HG03575 (cell line): ENCODE measurements around the gene EYS.

Source experiments
- ATAC-seq: cut with Tn5 transposase; IDR thresholded peaks from one replicate; pipeline ENCODE4 v1.9.1; 2021; ENCODE audit not compliant: unreplicated experiment, insufficient number of reproducible peaks, low FRiP score; ENCODE audit errors: extremely low read depth

The EYS gene

DNA sequence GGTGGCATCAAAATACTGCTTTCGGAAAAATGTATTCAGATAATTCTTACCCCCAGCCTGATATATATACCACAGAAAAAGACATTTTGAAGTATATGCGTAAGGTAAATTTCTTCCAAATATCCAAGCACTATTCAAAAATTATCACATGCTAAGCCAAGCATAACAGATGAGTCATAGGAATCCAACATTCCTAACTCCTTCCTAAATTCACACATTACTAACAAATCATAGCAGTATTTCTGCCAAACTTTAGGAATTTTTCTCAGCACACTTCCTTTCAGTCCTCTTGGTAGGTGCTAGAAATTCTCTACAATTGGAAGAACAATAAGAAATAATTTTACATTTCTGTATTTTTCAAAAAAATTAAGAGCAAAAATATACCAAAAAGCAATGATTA, 417.5 kb downstream of the EYS start:
- no peak for ATAC-seq

DNA sequence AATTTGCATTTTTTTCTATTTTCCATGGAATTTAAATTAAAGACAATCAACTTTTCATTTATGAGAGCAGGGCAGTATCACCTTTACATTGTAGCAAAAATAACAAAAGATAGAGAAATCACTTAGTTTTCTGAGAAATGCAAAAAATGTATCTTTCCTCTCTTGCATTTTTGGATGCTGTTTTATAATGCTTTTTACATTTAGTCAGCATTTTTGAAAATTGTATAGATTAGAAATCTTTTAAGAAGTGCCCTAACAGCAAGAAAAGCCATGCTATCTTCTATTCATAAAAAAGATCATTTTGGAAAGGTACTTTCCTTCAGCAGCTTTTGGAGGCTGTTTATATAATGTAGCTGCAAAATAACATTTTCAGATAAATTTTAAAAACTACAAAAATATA, 421.8 kb downstream of the EYS start:
- ATAC-seq: no peak

DNA sequence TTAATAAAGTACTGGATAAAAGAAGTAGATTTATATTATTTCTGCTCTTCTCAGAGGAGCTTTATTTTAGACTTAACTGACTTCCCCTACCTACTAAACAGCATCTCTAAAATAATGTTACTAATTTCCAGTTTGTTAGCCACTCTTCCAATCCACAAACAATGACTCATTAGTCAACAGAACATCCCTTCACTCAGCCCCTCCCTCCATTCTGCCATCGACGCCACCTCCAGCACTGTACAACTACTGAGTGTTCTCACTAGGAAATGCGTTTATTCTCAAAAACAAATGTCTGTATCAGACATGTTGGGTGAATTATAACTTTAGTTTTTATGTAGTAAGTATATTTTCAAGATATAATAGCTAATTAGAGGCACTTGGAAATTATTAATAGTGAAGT, 427.0 kb downstream of the EYS start:
- no peak for ATAC-seq

DNA sequence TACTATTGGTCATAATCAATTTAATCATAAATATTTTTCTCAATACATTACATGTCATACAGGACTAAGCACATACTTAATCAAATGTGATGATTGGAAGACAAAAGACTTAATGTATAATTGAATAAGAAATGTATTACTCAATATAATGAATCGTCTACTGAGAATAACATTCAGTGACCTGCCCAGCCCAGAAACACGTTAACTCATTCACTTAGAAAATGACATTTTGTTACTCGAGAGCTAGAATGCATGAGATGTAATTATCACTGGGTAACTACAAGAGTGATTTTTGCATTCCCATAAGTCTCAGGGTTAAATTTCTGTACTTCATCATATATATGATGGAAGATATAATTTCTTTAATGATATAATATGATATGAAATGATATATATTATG, 444.8 kb downstream of the EYS start:
- ATAC-seq: no peak

DNA sequence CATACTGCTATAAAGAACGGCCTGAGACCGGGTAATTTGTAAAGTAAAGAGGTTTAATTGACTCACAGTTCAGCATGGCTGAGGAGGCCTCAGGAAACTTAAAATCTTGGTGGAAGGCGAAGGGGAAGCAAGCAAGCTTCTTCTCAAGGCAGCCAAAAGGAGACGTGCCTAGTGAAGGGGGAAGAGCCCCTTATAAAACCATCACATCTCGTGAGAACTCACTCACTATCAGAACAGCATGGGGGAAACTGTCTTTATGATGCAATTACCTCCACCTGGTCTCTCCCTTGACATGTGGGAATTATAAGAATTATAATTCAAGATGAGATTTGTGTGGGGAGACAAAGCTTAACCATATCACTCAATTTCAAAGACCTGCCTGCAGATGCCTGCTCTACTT, 447.0 kb downstream of the EYS start:
- no peak for ATAC-seq

DNA sequence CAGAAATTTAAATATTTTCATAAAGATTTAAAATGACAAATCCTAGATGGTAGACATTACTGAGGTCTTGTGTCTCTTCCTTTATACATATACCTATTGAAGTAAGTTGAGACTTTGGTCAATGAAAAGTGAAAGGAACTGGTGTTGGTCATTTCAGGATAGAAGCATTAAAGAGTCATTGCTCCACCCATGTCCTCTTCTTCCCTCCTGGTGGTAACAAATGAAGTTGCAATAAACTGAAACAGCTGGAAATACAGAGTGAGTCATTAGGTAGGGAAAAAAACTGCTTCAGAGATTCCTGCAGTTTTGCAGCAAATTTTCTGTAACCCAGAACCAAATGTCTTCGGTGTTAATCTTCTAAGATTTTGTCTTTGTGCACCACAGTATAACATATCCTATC, 448.0 kb downstream of the EYS start:
- ATAC-seq: no peak

DNA sequence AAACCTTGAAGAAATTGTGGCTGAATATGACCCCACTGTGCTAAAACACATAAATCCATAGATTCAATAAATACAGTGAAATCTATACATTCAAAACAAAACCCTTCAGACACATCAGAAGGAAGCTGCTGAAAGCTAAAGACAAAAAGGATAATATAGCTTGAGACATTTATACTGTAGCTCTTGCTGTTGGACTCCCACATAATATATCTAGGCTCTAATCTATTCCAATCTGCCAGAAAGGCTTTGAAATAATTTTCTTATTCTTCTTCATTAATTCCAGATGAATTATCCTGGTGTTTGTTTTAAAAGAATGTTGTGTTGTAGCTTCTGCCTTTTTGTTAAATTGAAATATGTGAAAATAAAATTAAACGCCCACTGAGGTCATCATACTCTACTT, 454.0 kb downstream of the EYS start:
- ATAC-seq: no peak

DNA sequence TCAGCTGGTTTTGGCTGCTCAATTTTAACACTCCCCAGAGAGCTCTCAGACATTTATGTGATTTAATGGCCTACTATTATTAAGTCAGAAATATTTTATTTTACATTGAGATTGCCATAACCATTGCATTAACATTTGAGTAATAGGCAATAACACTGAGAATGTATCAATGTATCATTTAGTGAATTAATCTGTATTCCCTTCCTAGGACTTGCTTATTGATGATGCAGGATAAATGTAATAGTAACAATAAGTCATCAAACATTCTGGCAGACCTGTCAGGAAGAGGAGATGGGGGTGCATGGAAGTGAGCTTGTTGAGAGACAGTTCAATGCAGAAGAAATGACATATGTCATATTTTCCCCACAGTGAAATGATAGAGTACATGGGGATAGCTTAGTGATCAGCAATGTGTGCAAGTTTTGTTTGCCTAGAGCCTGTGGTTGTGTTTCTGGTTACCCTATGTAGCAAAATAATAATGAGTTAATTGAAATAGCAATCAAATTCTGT, 458.9 kb downstream of the EYS start:
- no peak for ATAC-seq

DNA sequence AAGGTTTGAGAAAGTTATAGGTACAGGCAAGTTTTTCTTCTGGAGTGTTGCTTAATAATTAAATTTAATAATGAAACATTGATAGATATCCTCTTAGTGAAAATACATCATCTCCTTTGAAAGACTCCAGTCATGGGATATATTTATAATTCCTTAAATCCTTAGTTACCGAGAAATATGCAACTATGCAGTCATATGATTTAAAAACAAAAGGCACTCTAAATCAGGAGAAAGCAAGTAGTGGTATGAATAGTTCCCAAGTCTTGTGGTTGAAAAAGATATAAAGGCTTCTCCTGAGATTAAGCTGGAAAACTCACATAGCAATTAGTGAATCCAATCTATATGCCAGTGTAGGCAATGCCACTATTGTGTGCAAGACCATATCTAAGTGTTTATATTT, 475.4 kb downstream of the EYS start:
- no peak for ATAC-seq

DNA sequence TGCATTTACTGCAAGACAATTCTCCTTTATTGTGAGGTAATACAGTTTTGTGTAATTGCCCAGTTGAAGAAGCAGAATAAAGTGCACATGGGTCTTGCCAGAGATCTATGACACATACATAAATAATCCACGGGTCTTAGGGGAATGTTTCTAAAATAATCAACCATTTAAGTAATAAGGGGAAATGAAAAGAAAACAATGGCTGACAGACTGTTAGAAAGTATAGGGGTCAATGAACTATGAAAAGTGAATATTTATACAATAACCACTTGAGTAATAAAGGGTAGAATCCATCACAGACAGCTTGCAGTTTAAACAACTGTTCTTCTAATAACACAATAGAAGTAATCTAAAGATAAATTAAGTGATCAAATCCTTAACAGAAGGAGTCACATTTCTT, 477.2 kb downstream of the EYS start:
- ATAC-seq: no peak

DNA sequence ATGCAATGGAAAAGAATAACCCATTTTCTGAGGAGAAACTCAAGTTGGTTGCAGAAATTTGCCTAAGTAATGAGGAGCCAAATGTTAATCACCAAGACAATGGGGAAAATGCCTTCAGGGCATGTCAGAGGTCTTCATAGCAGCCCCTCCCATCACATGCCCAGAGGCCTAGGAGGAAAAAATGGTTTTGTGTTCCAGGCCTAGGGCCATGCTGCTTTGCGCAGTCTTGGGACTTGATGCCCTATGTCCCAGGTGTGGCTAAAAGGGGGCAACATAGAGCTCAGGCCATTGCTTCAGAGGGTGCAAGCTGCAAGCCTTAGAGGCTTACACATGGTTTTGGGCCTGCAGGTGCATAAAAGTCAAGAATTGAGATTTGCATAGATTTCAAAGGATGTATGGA, 485.9 kb downstream of the EYS start:
- ATAC-seq: no peak

DNA sequence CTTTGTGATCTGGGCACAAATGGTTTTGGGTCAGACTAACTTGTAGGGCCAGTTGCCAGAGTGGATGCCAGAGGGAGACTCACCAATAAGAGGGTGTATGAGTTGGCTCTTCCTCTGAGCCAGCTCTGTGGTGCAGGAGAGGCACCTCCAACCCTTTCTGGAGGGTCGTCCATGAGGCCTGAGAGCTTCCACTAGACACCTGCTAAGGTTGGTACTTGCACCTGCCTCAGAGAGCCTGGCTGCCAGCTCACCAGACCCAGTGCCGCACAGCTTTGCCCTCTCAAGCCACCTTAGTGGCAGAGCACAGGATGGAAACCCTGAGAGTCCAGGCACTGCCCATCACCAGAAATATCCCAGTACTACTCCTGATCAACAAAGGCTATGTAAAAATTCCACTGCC, 504.3 kb downstream of the EYS start:
- no peak for ATAC-seq

DNA sequence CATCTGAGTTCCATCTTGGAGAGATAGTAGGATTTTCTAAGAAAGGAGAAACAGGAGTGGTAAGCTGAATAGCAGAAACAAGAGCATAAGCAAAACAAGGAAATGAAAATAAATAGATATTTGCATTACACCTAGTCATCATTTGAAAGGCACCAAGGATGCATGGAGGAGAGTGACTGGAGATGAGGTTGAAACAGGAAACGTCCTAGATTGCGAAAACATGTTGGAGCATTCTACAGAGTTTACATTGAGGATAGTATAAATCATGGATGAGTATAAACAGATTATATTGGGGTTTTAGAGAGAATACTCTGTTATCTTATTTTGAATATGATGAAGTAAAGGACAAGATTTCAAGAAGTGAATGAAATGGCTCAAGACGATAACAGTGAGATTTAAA, 507.3 kb downstream of the EYS start:
- no peak for ATAC-seq

DNA sequence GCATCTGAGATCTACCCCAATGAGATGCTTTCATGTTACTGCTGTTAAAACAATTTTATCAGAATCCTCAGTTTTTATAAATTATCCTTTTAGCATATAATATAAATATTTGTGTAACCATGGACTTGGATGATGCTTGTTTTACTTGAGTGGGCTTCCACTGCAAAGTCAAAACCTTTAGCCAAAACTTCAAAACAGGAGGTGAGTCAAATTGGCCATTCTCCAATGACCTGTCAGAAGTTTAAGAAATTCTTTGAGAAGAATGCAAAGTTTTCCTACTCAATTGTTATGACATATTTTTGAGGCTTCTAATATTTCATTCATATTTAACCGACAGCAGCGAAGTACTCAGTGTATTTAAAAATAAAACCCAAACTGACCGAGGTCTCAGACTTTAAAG, 507.9 kb downstream of the EYS start:
- ATAC-seq: no peak

DNA sequence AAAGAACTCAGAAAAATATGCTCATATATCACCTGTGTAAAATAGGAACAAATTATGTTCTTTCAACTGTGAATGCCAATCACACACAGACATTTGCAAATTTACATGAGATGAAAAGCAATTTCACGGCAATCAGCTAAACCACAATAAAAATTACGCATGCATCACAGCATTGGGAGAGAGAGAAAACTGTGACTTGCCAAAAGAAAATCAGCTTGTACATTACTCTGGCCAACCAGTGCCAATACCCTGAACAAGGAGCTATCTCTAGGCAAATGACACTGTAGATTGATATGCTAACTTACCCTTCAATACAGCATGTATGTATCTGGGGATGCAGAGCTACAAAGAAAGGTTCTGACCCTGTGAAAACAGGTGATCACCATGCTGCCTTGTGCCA, 515.6 kb downstream of the EYS start:
- ATAC-seq: no peak

DNA sequence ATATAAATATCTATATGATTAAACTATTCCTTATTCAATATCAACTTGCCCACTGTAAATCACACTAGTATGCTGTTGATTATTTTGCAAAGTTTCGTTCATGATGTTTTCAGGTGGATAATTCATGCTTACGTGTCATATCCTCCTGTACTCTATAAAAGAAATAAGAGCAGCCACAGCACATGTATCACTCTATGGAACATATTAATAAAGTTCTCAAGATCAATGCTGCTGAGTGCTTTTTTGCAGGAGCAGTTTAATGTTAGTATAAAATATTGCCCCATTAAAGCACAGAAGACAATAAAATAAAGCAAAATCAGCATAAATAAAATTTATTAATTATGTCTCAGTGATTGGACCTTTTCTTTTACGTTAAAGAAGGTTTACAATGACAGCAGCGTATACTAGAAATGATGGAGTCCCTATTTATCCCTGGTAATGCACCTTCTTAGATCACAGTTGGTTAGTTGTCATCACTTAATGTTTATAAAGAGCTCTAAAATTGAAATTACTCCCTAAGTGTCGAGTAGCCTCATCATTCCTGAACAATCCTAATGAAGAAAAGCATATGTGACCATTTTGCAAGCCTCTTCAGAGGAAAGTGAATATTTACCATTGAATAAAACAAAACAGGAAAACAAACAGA, 517.7 kb downstream of the EYS start:
- ATAC-seq: no peak

DNA sequence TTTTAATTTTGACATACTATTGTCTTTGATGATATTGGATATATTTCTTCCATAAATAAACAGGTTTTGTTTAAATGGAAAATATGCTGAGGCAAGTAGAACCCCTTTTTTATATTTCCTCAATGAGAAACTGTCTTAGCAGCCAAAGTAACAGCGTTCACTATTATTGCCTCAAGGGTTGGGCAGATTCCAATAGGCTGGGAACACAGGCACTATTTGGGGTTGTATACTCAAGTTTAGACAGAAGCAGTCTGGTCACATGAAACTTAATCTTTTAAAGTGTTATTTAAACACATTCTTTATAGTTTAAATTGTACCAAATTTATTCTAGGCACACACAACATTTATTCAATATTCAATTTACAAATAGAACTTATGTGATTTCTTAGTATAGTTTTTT, 520.2 kb downstream of the EYS start:
- no peak for ATAC-seq

DNA sequence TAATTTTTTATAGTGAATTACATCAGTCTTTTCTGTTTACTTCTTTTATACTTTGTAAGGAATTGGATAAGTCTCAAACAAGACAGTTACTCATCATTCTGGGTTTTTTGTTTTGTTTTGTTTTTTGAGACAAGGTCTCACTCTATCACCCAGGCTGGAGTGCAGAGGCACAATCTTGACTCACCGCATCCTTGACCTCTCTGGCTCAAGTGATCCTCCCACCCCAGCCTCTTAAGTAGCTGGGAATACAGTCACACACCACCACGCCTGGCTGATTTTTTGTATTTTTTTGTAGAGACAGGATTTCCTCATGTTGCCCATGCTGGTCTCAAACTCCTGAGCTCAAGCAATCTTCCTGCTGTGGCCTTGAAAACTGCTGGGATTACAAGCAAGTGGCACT, 524.3 kb downstream of the EYS start:
- no peak for ATAC-seq

DNA sequence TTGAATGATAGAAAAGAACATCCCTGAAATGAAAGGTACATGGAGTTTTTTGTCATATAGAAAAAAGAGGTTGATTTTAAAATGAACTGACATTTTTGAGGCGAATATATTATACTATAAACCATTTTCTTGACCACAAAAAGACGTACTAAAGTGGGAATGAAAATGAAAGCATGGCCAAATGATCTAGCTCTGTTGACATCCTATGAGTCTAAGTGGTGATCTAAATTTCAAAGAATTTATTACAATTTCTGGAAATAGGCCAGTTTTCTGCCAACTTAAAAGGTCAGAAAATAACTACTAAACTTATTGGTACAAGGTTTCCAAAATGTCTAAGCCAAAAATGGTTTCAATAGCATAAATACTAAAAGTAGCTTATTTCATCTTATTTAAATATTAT, 536.8 kb downstream of the EYS start:
- ATAC-seq: no peak

DNA sequence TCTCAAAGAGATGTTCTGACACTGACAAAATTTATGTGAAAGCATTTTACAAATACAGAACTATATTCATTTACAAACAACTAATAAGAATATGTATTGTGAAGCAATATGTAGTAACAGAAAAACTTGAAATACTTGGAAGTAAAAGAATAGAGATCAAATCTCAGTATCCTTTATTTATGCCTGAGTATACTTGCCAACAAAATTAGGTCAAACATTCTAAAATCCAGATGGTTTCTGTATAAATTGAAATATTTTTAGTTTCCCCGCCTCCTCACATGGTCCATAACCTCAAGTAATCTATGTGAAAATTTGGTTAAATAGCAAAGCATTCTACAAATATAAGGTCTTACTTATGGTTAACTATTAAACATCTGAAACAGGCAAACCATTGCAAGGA, 545.4 kb downstream of the EYS start:
- ATAC-seq: no peak

DNA sequence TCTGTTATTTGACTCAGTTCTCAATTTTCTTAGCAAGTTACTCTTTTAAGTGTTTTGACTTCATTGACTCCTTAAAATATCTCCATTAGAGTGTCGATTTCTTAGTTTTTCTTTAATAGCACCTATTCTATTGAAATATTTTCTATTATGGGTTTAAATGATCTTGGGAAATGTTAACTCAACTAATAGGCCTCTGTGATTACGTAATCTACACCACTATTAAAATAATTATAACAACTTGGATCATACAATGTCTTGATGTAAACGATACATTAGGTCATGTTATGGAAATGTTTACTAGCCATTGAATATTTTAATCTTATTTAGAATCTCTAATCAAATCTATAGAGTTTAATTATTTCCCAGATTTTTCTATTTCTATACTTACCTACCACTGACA, 550.0 kb downstream of the EYS start:
- no peak for ATAC-seq
